DND-41 (cell line): Measurements from ENCODE around the gene PISD.

Experiments used
- ATAC-seq: fragments of 200-7000 bp; cut with Tn5 transposase; 3 replicates; pipeline ENCODE4 v1.9.1; 2021; ENCODE audit warnings: low read depth; ENCODE audit not compliant: insufficient read depth
- DNase-seq: peaks from one replicate; pipeline ENCODE4 v3.0.0-alpha.2; 2020
- H2AFZ ChIP-seq: 2 replicates; pipeline ENCODE4 v1.6.0; 2012; ENCODE audit warnings: low read depth, low read length
- H3K27ac ChIP-seq: 2 replicates; pipeline ENCODE4 v1.5.1; 2012; ENCODE audit warnings: low read length, inconsistent platforms
- H3K27me3 ChIP-seq: fragments of 200-600 bp; sonication (generic); 2 replicates; pipeline ENCODE4 v1.6.0; 2012; ENCODE audit warnings: low read length, mild to moderate bottlenecking, inconsistent platforms; ENCODE audit not compliant: insufficient read depth, poor library complexity
- H3K36me3 ChIP-seq: 2 replicates; pipeline ENCODE4 v1.5.1; 2012; ENCODE audit warnings: low read length, inconsistent platforms; ENCODE audit not compliant: insufficient read depth
- H3K4me1 ChIP-seq: 2 replicates; pipeline ENCODE4 v1.5.1; 2012; ENCODE audit warnings: mild to moderate bottlenecking, low read length; ENCODE audit not compliant: insufficient read depth
- H3K4me2 ChIP-seq: 2 replicates; pipeline ENCODE4 v1.6.0; 2012; ENCODE audit warnings: mild to moderate bottlenecking, moderate library complexity, low read length, inconsistent platforms; ENCODE audit not compliant: insufficient read depth
- H3K4me3 ChIP-seq, 2 experiments: fragments of 200-600 bp in 1 of 2; shearing (Covaris generic) in 1 of 2; 2 replicates each; pipeline ENCODE4 v1.5.1; 2012 to 2016; ENCODE audit warnings: inconsistent platforms in 2 of 2, low read length in 2 of 2, mild to moderate bottlenecking in 2 of 2, low read depth in 1 of 2, moderate library complexity in 1 of 2
- H3K79me2 ChIP-seq: 2 replicates; pipeline ENCODE4 v1.6.0; 2012; ENCODE audit warnings: low read length, inconsistent platforms; ENCODE audit not compliant: insufficient read depth
- H3K9ac ChIP-seq: 2 replicates; pipeline ENCODE4 v1.6.0; 2012; ENCODE audit warnings: low read depth, mild to moderate bottlenecking, inconsistent platforms, low read length, moderate library complexity
- H3K9me3 ChIP-seq: 2 replicates; pipeline ENCODE4 v1.5.1; 2012; ENCODE audit warnings: low read length, moderate library complexity, mild to moderate bottlenecking, inconsistent platforms; ENCODE audit not compliant: insufficient read depth, severe bottlenecking
- H4K20me1 ChIP-seq: 2 replicates; pipeline ENCODE4 v1.6.0; 2012; ENCODE audit warnings: low read length; ENCODE audit not compliant: insufficient read depth
- CTCF ChIP-seq: IDR thresholded peaks from 2 replicates; pipeline ENCODE4 v1.5.1; 2012; ENCODE audit warnings: borderline replicate concordance, low read length, moderate library complexity, mild to moderate bottlenecking; ENCODE audit not compliant: poor library complexity, severe bottlenecking; ENCODE audit errors: extremely low read depth
- EZH2 ChIP-seq: IDR thresholded peaks from 3 replicates; pipeline ENCODE4 v1.6.1; 2012; ENCODE audit warnings: borderline replicate concordance, low read depth, mild to moderate bottlenecking, moderate library complexity, low read length, inconsistent platforms; ENCODE audit not compliant: severe bottlenecking

Gene PISD

GRCh38 chr22:31630331-31631329 is 31.4 kb downstream of the PISD start:
- ATAC-seq (peak; percentile 84), DNase-seq (peak; percentile 93)
- peak overlapping the region; percentile 81 for H3K4me2 ChIP-seq
- peaks cover 45% of the 10 kb centered on the region for H3K4me1 ChIP-seq
- H3K36me3 ChIP-seq, result peaks cover 36% of the 10 kb centered on the region
- no peaks in the 10 kb centered on the region for H3K9me3 ChIP-seq
- H3K4me3 ChIP-seq, result peak overlapping the region; percentile 49 to 70; a peak in 3 of 4 replicates
- peak overlapping the region; percentile 73 for H3K9ac ChIP-seq
- peaks cover 65% of the 10 kb centered on the region for H3K79me2 ChIP-seq
- H3K27ac ChIP-seq, result peak overlapping the region; percentile 74
- peak overlapping the region; percentile 76 for H2AFZ ChIP-seq
- no peak for TF ChIP-seq EZH2
- no peak for TF ChIP-seq CTCF
- H4K20me1 ChIP-seq, result peaks cover 55% of the 10 kb centered on the region
- H3K27me3 ChIP-seq, result no peaks in the 10 kb centered on the region

DNA sequence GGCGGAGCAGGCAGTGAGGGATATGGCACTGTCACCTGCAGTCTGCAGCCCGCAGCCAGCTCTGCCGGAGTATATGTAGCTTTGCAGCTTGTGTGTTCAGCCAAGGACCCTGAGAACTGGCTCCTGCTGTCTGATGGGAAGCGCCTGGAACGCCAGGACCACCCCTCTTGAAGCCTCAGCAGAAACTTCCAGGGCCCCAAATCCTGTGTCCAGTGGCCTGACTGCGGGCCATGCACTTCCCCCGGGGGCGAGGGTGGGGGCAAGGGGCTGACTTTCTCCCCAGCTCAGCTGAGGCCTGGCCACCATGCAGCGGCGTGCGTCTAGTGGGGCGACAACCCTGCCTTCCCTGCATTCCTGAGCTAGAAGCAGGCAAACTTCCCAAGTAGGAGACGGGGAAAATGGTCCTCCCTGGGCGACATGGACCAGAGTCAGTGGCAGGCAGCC is 32.3 kb downstream of the PISD start:
- H3K4me1 ChIP-seq, result peaks cover 45% of the 10 kb centered on the region

GRCh38 chr22:31628969-31629708 is 32.9 kb downstream of the PISD start:
- Histone ChIP-seq H2AFZ (no peak overlapping the region), H3K4me2 (peak overlapping the region; percentile 81), H3K79me2 (peaks cover 79% of the 10 kb centered on the region), H3K9me3 (no peaks in the 10 kb centered on the region), H3K9ac (peak overlapping the region; percentile 73), H3K36me3 (peaks cover 37% of the 10 kb centered on the region), H3K27ac (peak overlapping the region; percentile 74; the same call in 1 of the 2 replicates), H3K4me1 (peaks cover 45% of the 10 kb centered on the region), H3K4me3 (peak overlapping the region; percentile 49 to 70; a peak in 3 of 4 replicates), H3K27me3 (no peaks in the 10 kb centered on the region), H4K20me1 (peaks cover 65% of the 10 kb centered on the region)
- TF ChIP-seq CTCF, result peak; percentile 38
- TF ChIP-seq EZH2, result no peak
- DNase-seq (no peak), ATAC-seq (no peak)

More for the DNA sequence above, 32.3 kb downstream of the PISD start:
- H3K36me3 ChIP-seq, result peaks cover 36% of the 10 kb centered on the region
- H3K4me3 ChIP-seq, result peak overlapping the region; percentile 49 to 70; a peak in 3 of 4 replicates
- H3K79me2 ChIP-seq, result peaks cover 73% of the 10 kb centered on the region
- no peak for TF ChIP-seq EZH2
- TF ChIP-seq CTCF, result no peak
- H3K27me3 ChIP-seq, result no peaks in the 10 kb centered on the region
- H4K20me1 ChIP-seq, result peaks cover 62% of the 10 kb centered on the region
- H2AFZ ChIP-seq, result peak overlapping the region; percentile 76
- DNase-seq (no peak), ATAC-seq (no peak)
- peak overlapping the region; percentile 73 for H3K9ac ChIP-seq
- H3K27ac ChIP-seq, result peak overlapping the region; percentile 74
- peak overlapping the region; percentile 81 for H3K4me2 ChIP-seq
- no peaks in the 10 kb centered on the region for H3K9me3 ChIP-seq
